IPS-18a (cell line): Measurements from ENCODE around the gene BRSK2.

Experiments used
- H3K27ac ChIP-seq: one replicate; pipeline ENCODE4 v1.5.1; 2013; ENCODE audit warnings: low read length
- H3K27me3 ChIP-seq: one replicate; pipeline ENCODE4 v1.6.1; 2013; ENCODE audit warnings: mild to moderate bottlenecking, low read length; ENCODE audit not compliant: control insufficient read depth, insufficient read depth
- H3K36me3 ChIP-seq: one replicate; pipeline ENCODE4 v1.6.1; 2013; ENCODE audit warnings: low read depth, low read length; ENCODE audit not compliant: control insufficient read depth
- H3K4me1 ChIP-seq: one replicate; pipeline ENCODE4 v1.6.1; 2013; ENCODE audit warnings: low read depth, low read length; ENCODE audit not compliant: control insufficient read depth
- H3K4me3 ChIP-seq: one replicate; pipeline ENCODE4 v1.5.1; 2013; ENCODE audit warnings: low read length
- H3K9ac ChIP-seq: one replicate; pipeline ENCODE4 v1.6.1; 2013; ENCODE audit warnings: mild to moderate bottlenecking, low read length, moderate library complexity
- H3K9me3 ChIP-seq: one replicate; pipeline ENCODE4 v1.6.1; 2013; ENCODE audit warnings: low read depth, low read length; ENCODE audit not compliant: control insufficient read depth

Gene BRSK2

DNA sequence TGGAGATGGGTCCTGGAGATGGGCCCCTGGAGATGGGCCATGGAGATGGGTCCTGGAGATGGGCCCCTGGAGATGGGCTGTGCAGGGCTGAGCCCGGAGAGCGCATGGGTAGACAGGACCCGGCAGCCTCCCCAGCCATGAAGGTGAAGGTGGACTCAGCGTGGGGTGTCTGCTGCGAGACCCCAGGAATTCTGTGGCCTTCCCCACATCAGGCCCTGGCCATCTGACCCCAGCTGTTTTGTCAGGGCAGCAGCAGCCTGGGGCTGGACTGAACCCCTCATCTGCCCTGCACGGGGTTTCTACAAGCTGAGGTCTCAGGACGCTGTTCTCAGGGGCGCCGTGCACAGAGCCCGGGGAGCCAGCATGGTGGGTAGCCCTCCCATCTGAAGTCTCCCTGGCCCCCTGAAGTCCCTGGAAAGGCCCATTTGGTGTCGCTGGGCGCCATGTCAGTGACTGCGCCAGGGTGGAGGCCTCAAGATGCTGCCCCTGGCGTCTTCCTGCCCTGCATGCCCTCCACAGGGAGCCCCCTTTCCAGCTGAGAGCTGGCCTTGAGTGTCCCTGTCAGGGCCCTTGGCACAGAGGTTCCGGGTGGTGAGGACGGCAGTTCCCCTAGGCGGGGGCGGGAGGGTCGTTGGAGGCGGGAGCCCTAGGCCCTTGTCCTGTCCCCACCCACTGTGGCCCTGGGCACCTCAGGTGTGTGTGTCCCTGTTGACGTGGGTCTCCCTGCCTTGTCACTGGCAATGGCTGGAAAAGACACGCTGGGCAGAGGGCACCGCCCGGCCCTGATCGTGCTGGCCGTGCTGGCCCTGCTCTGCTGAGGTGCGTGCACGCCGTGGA lies 5.4 kb downstream of the BRSK2 start:
- no peaks in the 10 kb centered on the region for H3K9me3 ChIP-seq
- H3K36me3 ChIP-seq: no peaks in the 10 kb centered on the region
- H3K27ac ChIP-seq: no peak overlapping the region
- no peak overlapping the region for H3K4me3 ChIP-seq
- peaks cover 9% of the 10 kb centered on the region for H3K27me3 ChIP-seq
- no peak overlapping the region for H3K9ac ChIP-seq
- no peaks in the 10 kb centered on the region for H3K4me1 ChIP-seq

DNA sequence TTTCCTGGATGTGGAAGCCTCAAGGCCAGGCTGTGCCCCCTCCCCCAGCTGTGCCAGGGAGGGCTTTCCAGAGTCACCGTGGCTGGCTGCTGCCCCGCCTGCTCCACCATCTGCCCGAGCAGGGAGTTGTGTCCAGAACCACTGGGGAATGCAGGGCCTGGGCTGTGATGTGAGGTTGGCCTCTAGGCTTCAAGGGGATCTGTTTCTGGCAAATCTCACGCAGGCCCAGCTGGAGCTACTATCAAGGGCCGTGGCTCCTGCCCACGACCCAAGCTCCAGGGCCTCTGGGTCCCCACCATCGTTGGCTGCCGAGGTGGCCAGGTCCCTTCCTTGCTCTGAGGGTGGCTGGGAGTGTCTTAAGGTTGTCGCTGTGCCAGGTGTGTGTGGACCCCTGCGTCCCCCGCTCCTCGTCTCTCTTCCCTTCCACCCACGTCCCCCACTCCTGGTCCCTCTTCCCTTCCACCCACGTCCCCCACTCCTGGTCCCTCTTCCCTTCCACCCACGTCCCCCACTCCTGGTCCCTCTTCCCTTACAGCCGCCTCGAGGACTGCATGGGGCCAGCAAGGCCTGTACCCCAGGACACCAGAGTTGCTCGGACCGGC lies 6.1 kb downstream of the BRSK2 start:
- H3K4me1 ChIP-seq: no peaks in the 10 kb centered on the region
- H3K36me3 ChIP-seq: no peaks in the 10 kb centered on the region
- H3K27me3 ChIP-seq: peaks cover 7% of the 10 kb centered on the region
- no peak overlapping the region for H3K4me3 ChIP-seq
- no peak overlapping the region for H3K27ac ChIP-seq
- no peak overlapping the region for H3K9ac ChIP-seq
- no peaks in the 10 kb centered on the region for H3K9me3 ChIP-seq

DNA sequence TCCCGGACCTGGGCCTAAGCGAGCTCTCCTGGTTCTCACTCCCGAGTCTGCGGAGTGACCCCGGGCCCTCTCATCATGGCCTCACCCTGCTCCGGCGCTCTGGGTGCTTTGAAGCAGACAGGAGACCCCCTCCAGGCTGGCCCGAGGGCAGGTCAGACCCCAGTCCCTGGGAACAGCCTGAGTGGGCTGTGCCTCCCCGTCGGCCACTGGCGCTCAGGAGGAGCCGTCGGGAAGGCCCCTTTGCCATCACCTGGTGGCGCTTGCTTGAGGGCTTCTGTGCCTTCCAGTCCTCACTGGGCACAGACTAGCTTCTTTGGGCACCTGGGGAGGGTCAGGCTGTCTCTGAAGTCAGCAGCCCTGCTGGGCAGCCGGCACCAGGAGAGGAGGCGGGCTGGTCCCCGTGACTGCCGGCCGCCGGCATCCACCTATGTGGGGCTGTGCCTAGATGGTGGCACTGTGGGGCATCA lies 6.7 kb downstream of the BRSK2 start:
- H3K4me1 ChIP-seq: no peaks in the 10 kb centered on the region
- no peak overlapping the region for H3K27ac ChIP-seq
- peaks cover 2% of the 10 kb centered on the region for H3K27me3 ChIP-seq
- no peaks in the 10 kb centered on the region for H3K36me3 ChIP-seq
- no peaks in the 10 kb centered on the region for H3K9me3 ChIP-seq
- H3K9ac ChIP-seq: no peak overlapping the region
- H3K4me3 ChIP-seq: no peak overlapping the region

DNA sequence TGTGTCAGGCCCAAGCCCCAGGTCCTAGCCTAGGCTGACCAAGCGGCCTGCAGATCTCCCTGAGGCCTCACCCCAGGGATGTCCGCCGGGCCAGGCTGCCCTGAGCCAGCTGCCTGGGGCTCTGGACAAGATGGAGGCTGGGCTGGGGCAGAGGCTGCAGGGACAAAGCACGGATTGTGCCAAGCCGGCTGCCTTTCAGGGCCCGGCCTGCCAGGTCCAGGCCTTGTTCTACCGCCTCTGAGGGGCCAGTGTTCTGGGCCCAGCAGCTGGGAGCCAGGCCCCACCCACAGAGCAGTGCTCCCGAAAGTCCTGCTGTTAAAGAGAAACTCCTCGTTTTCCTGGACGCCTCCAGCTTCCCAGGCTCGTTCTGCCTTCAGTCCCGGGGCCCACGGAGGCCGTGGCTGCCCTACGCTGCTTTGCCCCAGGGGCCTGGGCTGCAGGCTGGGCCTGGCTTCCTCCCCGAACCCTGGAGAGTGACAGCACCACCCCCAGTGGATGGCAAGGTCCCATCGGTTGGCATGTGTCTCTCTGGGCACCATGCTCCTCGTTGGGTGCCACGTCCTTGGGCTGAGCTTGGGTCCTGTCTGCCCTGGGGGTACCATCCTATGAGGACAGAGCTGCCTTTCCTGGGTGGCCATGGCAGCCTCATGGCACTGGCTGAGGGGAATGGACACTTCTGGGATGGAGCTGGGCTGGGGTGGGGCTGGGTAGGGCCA lies 7.6 kb downstream of the BRSK2 start:
- no peak overlapping the region for H3K27ac ChIP-seq
- no peak overlapping the region for H3K9ac ChIP-seq
- H3K9me3 ChIP-seq: no peaks in the 10 kb centered on the region
- no peaks in the 10 kb centered on the region for H3K27me3 ChIP-seq
- no peaks in the 10 kb centered on the region for H3K4me1 ChIP-seq
- no peak overlapping the region for H3K4me3 ChIP-seq
- H3K36me3 ChIP-seq: no peaks in the 10 kb centered on the region

DNA sequence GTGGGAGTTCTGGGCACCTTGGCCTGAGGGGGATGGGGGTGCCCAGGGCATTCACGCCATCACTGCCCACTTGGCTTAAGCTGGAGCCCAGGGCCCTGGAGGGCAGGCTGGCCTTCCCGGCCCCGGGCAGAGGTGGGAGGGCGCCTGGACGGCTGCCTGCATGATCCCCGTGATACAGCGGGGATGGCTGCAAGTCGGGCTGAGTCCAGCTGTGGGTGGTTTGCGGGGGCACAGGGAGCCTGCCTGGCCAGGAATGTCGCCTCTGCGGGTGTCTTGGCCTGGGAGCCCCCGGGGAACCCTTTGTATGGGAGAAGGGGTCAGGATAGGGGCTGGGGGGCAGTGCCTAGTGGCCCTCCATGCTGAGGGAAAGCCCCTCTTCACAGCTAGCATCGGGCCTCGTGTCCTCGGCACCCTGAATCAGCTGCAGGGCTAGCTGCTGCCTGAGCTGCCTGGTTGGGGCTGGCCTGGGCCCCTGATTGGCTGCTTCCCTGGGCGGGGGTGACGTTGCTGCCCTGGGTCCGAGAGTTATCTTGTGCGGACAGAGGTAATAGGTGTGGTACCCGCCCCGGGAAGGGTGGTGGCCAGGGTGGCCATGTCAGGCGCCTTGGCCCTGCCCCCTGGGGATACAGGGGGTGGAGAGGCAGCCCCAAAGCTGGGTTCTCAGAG lies 8.3 kb downstream of the BRSK2 start:
- H3K27ac ChIP-seq: no peak overlapping the region
- H3K9me3 ChIP-seq: no peaks in the 10 kb centered on the region
- no peaks in the 10 kb centered on the region for H3K27me3 ChIP-seq
- no peaks in the 10 kb centered on the region for H3K4me1 ChIP-seq
- no peak overlapping the region for H3K9ac ChIP-seq
- no peaks in the 10 kb centered on the region for H3K36me3 ChIP-seq
- no peak overlapping the region for H3K4me3 ChIP-seq

DNA sequence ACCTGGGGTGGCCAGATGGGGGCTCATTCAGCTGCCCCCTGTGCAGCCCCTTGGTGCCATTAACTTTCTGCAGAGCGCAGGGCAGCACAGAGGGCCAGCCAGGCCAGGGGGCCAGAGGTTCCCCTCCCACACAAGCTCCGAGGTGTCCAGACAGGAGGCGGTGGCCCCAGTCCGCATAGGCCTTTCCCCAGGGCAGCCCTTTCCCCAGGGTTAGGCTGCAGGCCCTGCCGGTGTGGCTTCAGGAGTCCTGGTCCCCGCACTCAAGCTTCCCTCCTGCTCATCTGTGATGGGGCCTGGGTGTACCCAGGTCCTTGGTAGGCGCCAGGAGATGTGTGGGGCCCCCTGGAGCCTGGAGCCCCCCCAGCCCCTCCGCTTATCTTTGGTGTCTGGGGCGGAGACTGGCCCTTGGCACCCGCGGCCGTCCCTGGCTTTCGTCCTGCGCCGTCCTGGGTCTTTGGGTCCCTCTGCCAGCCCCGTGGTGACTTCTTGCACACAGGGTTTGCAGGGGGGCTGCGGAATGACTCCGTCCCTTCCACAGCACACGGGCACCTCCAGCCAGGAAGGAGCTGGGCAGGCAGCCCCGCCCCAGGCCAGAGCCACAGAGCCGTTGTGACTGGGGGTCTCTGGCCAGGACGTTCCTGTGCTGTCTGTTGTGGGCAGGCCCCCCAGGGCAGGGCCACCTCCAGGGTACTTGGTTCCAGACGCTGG lies 8.9 kb downstream of the BRSK2 start:
- Histone ChIP-seq H3K9me3 (no peaks in the 10 kb centered on the region), H3K27me3 (no peaks in the 10 kb centered on the region), H3K4me3 (no peak overlapping the region), H3K9ac (no peak overlapping the region), H3K4me1 (no peaks in the 10 kb centered on the region), H3K36me3 (no peaks in the 10 kb centered on the region), H3K27ac (no peak overlapping the region)

DNA sequence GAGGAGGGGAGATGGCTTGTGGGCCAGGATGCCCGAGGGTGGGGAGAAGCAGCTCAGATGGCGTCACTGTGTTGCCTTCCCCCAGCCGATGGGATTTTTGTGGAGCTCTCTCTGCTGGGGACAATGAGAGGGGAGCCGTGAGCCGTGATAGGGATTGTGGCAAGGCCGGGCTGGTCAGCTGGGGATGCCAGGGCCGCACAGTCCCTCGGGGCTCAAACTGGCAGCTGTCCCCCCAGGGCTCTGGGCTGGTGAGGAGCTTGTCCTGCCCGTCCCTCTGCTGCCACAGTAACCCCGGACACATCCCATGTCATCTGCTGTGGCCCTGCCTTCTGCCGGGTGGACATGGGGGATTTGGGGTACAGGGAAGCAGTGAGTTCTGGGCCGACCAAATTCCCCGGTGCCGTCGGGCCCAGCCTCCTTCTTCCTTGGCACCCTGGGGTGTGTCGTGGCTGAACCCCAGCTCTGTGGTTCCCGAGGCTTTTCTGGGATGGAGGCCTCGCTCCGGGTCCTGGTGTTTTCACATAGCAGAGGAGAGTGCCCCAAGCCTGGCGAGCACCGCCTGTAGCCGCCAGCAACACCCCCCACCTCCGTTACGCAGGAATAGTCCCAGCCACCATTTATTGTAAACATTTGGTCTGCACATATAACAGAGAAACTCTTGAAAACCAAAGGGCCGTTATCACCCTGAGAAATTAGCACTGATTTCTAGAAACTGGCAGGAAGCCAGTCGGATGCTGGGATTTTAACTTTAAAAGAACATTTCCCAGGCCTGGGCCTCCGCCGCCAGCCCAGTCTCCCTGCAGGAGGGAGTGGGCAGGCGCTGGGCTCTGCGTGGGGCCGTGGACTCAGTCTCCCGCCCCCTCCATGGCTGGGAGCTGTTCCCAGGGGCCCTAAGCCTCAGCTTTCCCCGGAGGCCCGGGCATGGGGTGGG lies 9.9 kb downstream of the BRSK2 start:
- no peak overlapping the region for H3K27ac ChIP-seq
- no peaks in the 10 kb centered on the region for H3K36me3 ChIP-seq
- H3K4me3 ChIP-seq: no peak overlapping the region
- H3K4me1 ChIP-seq: no peaks in the 10 kb centered on the region
- H3K9ac ChIP-seq: no peak overlapping the region
- H3K9me3 ChIP-seq: no peaks in the 10 kb centered on the region
- no peaks in the 10 kb centered on the region for H3K27me3 ChIP-seq

DNA sequence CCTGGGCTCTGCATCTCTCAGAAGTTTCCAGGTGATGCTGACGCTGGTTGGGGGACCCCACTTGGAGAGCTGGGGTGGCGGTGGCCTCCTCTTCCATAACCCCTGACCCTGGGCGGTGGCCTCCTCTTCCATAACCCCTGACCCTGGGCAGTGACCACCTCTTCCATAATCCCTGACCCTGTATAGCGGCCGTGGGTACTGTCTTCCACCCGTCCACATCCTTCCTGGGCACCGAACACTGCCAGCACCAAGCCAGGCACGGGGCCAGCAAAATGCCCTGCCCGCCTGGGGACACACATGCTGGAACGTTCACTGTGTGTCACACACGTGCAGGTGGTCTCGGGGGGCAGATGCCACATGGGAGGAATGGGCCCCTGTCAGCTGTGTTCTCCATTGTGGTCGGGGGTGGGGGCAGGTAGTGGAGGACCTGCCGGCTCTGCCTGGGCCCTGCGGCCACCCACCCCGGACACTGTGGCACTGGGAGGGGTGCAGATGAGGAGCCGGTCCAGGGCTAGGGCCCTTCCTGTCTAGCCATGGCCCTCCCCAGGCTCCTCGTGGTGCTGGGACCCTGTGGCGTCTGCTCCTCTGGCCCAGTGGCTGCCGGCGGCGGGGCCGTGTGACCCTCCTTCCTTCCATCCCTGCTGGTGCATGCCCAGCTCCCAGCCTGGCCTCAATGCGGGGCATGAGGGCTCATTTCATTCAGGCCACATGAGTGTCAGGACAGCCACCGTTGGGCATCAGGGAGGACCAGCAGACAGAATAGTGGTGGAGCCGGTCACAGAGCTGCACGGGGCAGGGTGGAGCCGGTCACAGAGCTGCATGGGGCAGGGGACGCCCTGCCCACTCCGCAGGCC lies 10.8 kb downstream of the BRSK2 start:
- Histone ChIP-seq H3K9ac (no peak overlapping the region), H3K27me3 (no peaks in the 10 kb centered on the region)

DNA sequence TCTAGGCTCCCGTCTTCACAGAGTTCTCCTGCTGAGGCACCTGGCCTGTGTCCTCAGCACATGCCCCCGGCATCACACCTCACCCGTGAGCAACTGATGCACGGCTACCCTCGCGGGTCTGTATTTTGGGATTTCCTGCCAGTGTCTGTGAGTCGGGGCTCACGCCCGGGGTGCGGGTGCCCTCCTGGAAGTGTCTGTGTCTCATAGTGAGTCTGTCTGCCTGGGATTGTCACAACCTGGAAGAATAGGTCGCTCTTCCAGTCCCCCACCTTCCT lies 11.4 kb downstream of the BRSK2 start:
- H3K9me3 ChIP-seq: no peaks in the 10 kb centered on the region
- H3K4me3 ChIP-seq: no peak overlapping the region
- H3K27ac ChIP-seq: no peak overlapping the region
- no peak overlapping the region for H3K9ac ChIP-seq
- H3K27me3 ChIP-seq: no peaks in the 10 kb centered on the region
- H3K36me3 ChIP-seq: no peaks in the 10 kb centered on the region
- H3K4me1 ChIP-seq: no peaks in the 10 kb centered on the region

More for the DNA sequence above, 10.8 kb downstream of the BRSK2 start:
- Histone ChIP-seq H3K27ac (no peak overlapping the region), H3K4me3 (no peak overlapping the region), H3K4me1 (no peaks in the 10 kb centered on the region), H3K9me3 (no peaks in the 10 kb centered on the region), H3K36me3 (no peaks in the 10 kb centered on the region)
